Adrenal gland (tissue), 5 donors: ENCODE measurements around the gene CCDC136.

ENCODE experiments used
- CTCF ChIP-seq, 6 experiments: fragments of 450-650 bp in 4 of 6; fragments of 200-600 bp in 2 of 6; sonication (generic) in 1 of 6; IDR thresholded peaks; 1 replicate in 5 of 6; 2 replicates in 1 of 6; pipeline versions ENCODE4 v1.5.1 to v1.8.0; 2016 to 2021; ENCODE audit warnings: antibody characterized with exemption in 6 of 6, mild to moderate bottlenecking in 2 of 6, moderate library complexity in 1 of 6
- POLR2A ChIP-seq, 2 donors: fragments of 450-650 bp; IDR thresholded peaks; one replicate each; pipeline ENCODE4 v1.6.1; 2017; ENCODE audit warnings: antibody characterized with exemption in 2 of 2, mild to moderate bottlenecking in 2 of 2, moderate library complexity in 1 of 2
- donor health status: DM: no; HTN: no; CAD: no.

DNA sequence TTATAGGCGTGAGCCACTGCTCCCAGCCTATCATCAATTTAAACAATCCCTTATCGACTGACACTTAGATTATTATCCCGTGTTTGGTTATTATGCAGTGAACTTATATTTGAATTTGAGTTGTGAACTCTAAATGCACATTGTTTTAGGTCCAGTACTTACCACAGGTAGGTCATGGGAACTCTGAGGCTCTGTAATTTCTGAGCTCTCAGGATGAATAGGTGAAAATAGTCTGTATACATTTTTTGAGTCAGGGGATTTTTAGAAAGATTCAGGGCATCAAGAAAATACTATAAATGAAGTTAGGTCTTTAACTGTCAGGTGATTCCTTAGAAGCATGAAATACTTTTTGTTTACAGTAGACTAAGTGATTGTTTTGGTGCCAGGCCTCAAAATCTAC, 8.8 kb downstream of the CCDC136 start:
- TF ChIP-seq POLR2A (IDR thresholded peaks at IDR 0.05): no peak
- no peak for TF ChIP-seq CTCF (IDR thresholded peaks at IDR 0.05)
